Superior temporal gyrus (tissue), 1 donor: ENCODE data around the gene KCNMA1.

Experiments
- DNase-seq: peaks from one replicate; pipeline ENCODE4 v3.0.0-alpha.2; 2016; ENCODE audit errors: extremely low spot score

Gene KCNMA1

GRCh38 chr10:76984559-76985443 is 652.8 kb downstream of the KCNMA1 start:
- DNase-seq = peak; percentile 90

- no peak for DNase-seq
Observed at GRCh38 chr10:76983624-76984023, 654.0 kb downstream of the KCNMA1 start.

- no peak for DNase-seq
Observed at GRCh38 chr10:76982671-76983070, 654.9 kb downstream of the KCNMA1 start.

- DNase-seq = no peak
Observed at GRCh38 chr10:76981251-76981650, 656.4 kb downstream of the KCNMA1 start.

- DNase-seq = no peak
Observed at GRCh38 chr10:76977901-76978300, 659.7 kb downstream of the KCNMA1 start.

GRCh38 chr10:76977046-76977445 is 660.6 kb downstream of the KCNMA1 start:
- DNase-seq = no peak

- no peak for DNase-seq
Observed at GRCh38 chr10:76976142-76976541, 661.5 kb downstream of the KCNMA1 start.

GRCh38 chr10:76975126-76975525 is 662.5 kb downstream of the KCNMA1 start:
- no peak for DNase-seq

GRCh38 chr10:76974017-76974691 is 663.5 kb downstream of the KCNMA1 start:
- DNase-seq = no peak

- no peak for DNase-seq
Observed at GRCh38 chr10:76973091-76974016, 664.3 kb downstream of the KCNMA1 start.

GRCh38 chr10:76972541-76972940 is 665.1 kb downstream of the KCNMA1 start:
- no peak for DNase-seq

GRCh38 chr10:76971547-76972170 is 665.9 kb downstream of the KCNMA1 start:
- DNase-seq = no peak

GRCh38 chr10:76970711-76971519 is 666.7 kb downstream of the KCNMA1 start:
- no peak for DNase-seq

- DNase-seq = no peak
Observed at GRCh38 chr10:76969366-76969948, 668.2 kb downstream of the KCNMA1 start.

- DNase-seq = no peak
Observed at GRCh38 chr10:76968483-76968882, 669.1 kb downstream of the KCNMA1 start.

- no peak for DNase-seq
Observed at GRCh38 chr10:76962851-76963250, 674.8 kb downstream of the KCNMA1 start.

- no peak for DNase-seq
Observed at GRCh38 chr10:76961841-76962240, 675.8 kb downstream of the KCNMA1 start.

- no peak for DNase-seq
Observed at GRCh38 chr10:76959111-76959510, 678.5 kb downstream of the KCNMA1 start.

- DNase-seq = no peak
Observed at GRCh38 chr10:76954838-76955237, 682.8 kb downstream of the KCNMA1 start.

- DNase-seq = no peak
Observed at GRCh38 chr10:76950354-76950753, 687.3 kb downstream of the KCNMA1 start.
